ENCODE measurements around the gene MDH2.
"Not testable (repeated sequence)": the region's sequence is repeated elsewhere in the genome, so short reads cannot be mapped to it uniquely, and the experiment has no call there.

MDH2 gene

DNA sequence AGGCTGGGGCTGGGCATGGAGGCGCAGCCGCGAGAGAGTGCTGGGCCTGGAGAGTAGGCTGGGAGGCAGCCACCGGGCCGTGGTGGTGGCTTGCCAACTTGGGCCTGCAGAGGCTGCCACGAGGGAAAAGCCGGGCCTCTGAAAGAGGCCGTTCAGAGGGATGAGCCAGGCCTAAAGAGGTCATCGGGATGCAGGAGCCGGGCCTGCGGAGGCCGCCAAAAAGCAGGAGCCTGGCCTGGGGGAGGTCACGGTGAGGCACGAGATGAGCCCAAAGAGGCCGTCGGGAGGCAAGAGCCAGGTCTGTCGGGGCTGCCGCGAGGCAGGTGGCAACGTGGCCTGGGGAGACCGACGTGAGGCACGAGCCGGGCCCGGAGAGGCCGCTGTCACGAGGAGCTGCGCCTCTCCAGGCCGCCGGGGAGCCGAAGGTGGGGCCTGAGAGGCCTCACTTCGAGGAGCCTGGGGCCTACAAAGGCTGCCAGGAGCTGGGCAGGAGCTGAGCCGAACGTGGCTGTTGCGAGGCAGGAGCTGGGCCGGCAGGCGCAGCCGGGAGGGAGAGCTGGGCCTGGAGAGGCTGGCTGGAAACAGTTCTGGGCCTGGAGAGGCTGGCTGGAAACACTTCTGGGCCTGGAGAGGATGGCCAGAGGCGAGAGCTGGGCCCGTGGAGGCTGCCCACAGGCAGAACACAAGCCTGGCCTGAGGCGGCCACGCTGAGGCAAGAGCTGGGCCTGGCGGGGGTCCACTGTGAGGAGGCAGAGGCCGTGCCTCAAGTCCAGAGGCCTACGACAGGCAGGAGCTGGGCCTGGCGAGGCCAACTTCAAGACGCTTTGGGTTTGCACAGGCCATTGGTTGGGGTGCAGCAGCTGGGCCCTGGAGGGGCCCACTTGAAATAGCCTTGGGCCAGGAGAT is 24.6 kb downstream of the MDH2 start:
- no peak for DNase-seq

- no peak for DNase-seq
Observed at GRCh38 chr7:76073335-76073990, 25.6 kb downstream of the MDH2 start.

GRCh38 chr7:76074306-76074971 is 26.5 kb downstream of the MDH2 start:
- DNase-seq: no peak

DNA sequence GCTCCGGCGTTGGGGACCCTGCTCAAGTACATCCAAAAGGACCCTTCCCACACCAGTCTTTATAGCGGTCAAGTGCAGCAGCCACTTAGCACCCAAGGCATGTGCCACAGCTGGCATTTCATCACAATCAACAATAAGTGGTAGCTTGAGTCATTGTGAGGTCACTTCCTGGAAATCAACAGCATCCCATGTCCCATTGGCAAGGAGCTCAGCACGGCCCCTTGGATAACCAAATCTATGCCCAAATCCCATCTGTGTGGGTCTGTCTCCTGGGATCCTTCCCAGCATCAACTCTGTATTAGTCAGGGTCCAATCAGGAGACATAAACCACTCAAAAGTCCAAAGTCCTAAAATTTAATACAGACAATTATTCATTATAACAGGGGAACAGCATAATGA is 27.1 kb downstream of the MDH2 start:
- DNase-seq: no peak

DNA sequence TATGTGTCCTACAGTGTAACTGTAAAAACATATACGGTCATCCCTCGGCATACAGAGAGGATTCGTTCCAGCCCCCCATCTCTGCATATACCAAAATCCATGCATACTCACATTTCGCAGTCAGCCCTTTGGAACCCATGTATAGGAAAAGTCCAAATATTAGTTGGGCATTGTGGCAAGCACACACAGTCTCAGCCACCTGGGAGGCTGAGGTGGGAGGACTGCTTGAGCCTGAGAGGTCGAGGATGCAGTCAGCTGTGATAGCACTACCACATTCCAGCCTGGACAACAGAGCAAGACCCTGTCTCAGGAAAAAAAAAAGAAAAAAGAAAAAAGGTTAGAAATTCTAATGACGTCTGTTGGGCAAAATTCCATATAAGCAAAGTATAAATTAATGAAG is 29.1 kb downstream of the MDH2 start:
- DNase-seq: no peak

GRCh38 chr7:76077435-76077834 is 29.5 kb downstream of the MDH2 start:
- no peak for DNase-seq

- no peak for DNase-seq
Observed at GRCh38 chr7:76080204-76080603, 32.3 kb downstream of the MDH2 start.

DNA sequence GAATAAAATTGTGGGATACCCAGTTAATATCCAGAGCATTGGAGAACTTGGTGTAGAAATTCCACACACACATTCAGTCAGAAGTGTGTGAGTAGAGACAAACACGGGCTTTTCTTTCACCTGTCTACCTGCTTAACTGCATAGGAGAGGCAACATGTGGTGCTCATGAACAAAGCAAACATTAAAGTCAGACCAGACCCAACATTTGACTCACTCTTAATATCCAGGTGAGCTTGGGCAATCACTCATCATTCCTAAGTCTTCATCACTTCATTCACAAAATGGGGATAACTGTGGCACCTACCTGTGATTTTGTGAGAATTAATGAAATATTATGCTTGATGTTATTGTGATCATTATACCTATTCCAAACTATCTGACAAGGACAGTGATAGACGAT is 36.2 kb downstream of the MDH2 start:
- DNase-seq: not testable (repeated sequence)

DNA sequence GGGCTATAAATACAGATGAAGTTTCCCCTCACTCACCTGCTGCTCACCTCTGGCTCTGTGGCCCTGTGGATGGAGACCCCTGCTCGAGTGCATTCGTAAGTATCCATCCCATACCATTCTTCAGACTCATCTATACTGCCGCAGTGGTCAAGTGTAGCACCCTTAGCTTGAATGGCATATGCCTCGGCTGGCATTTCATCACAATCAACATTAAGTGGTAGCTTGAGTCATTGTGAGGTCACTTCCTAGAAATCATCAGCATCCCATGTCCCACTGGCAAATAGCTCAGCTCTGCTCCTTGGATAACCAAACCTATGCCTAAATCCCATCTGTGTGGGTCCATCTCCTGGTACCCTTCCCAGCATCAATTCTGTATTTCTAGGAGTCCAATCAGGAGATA is 38.2 kb downstream of the MDH2 start:
- DNase-seq: no peak

- not testable (repeated sequence) for DNase-seq
Observed at GRCh38 chr7:76087362-76087791, 39.5 kb downstream of the MDH2 start.

DNA sequence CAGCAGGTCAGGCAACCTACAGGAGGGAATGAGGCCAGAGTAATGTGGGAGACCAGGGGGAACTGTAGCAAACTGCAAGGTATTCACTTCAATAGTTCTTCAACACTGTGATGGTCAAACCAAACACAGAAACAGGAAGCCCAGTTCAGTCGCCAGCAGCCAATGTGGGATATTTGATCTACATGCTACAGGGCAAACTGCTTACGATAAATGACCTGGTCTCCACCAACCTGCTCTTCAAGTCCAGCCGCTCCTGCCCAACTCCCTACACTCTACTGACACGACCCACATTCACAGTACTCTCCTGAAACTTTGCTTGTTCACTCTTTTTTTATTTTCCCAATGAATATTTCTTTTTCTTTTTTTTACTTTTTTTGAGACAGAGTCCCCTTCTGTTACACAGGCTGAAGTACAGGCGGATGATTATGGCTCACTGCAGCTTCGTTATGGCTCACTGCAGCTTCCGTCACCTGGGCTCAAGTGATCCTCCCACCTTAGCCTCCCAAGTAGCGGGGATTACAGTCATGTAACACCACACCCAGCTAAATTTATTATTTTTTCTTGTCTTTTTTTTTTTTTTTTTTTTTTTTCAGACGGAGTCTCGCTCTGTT is 42.1 kb downstream of the MDH2 start:
- no peak for DNase-seq

DNA sequence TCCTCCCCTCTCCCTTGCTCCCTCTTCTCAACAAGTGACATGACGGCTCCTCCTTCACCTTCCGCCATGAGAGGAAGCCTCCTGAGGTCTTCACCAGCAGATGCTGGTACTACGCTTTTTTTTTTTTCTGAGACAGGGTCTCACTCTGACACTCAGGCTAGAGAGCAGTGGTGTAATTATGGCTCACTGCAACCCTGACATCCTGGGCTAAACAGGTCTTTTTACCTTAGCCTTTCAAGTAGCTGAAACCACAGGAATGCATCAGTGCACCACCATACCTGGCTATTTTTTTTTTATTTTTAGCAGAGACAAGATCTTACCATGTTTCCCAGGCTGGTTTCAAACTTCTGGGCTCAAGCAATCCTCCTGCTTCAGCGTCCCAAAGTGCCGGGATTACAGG is 43.6 kb downstream of the MDH2 start:
- DNase-seq: no peak

GRCh38 chr7:76093531-76093930 is 45.6 kb downstream of the MDH2 start:
- not testable (repeated sequence) for DNase-seq

- not testable (repeated sequence) for DNase-seq
Observed at GRCh38 chr7:76094326-76094725, 46.4 kb downstream of the MDH2 start.

- DNase-seq: no peak
Observed at GRCh38 chr7:76095908-76096307, 48.0 kb downstream of the MDH2 start.

DNA sequence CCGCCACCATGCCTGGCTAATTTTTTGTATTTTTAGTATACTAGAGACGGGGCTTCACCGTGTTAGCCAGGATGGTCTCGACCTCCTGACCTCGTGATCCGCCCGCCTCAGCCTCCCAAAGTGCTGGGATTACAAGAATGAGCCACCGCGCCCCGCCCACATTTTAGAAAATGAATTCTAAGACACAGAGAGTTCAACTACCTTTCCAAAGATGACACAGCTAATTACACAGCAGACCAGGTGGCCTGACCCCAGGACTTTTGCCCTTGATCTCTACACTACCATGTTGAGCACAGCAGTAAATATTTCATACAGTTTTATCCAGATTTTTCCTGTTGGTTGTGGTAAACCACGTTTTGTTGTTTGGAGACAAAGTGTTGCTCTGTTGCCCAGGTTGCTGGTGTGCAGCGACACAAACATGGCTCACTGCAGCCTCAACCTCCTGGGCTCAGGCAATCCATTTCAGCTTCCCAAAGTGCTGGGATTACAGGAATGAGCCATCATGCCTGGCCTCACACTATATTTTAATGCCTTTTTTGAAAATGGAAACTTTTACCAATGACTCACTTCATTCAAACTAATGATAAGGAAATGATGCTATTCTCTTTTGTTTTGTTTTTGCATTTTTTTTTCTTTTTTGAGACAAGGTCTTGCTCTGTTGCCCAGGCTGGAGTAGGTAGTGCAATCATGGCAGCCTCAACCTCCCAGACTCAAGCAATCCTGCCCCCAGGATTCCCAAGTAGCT is 54.0 kb downstream of the MDH2 start:
- DNase-seq: not testable (repeated sequence)

DNA sequence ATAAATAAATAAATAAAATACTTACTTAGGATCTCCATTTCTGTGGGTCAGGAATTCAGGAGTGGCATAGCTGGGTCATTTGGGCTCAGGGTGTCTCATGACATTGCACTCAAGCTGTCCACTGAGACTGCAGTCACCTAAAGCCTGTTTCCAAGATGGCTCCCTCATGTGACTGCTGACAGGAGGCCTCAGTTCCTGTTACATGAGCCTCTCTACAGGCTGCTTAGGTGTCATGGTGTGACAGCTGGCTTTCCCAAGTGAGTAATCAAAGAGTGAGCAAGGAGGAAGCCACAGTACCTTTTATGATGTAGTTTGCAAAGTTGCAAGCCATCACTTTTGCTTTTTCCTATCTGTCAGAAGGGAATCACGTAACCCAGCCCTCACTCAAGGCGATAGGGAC is 55.9 kb downstream of the MDH2 start:
- DNase-seq: not testable (repeated sequence)

GRCh38 chr7:76106130-76106529 is 58.2 kb downstream of the MDH2 start:
- not testable (repeated sequence) for DNase-seq

DNA sequence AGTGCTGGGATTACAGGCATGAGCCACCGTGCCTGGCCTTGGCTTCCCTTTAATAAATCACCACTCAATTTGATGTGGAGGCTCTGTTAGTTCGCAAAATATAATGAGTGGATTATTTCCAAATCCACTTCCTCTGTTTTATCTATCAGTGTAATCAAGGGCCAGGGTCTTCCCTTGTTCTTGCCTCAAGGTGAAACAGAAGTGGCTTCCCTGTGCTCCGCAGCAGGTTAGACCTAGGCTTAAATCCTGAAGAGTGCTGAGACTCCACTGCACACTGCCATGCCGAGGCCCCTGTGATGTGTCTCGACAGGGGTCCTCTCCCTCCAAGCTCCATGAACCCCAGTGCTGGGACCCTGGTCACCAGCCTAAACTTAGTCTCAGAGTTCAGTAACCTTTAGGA is 59.0 kb downstream of the MDH2 start:
- no peak for DNase-seq

DNA sequence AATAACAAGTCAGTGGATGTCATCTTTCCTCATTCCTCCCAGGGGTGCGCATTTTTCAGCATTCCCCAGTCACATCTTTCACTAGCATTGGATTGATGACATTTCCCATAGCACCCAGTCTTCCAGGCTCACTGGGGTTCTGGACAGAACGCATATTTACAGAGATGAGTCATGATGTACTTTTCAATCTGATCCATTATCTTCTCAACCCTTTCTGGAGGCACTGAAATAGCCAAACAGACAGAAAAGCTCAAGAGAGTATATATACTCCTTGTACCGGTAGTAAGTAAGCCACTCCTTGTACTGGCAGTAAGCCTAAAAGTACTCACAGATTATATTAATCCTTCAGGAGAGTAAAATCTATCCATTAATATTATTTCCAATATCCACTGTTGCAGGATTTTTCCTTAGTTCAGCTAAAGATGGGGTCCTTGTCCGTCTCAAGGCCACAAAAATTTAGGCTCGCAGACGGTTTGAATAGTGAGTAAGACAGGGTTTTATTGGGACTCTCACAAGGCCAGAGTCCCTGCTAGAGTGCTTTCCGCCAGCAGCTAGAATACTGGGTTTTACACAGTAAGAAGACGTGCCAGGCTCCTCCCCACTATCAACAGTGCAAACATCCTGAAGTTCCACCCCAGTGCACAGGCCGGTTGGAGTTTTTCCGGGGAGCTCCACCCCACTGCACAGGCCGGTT is 60.8 kb downstream of the MDH2 start:
- DNase-seq: no peak

GRCh38 chr7:76113042-76113630 is 65.2 kb downstream of the MDH2 start:
- DNase-seq: not testable (repeated sequence)
